CD4-positive, alpha-beta T cell (primary cell): ENCODE results near the gene EEFSEC. TPM values are rescaled to one million over a fixed set of nuclear protein-coding genes. Genes with fewer than 3 reads are reported as not detected.

Experiments used
- ATAC-seq: fragments of 200-7000 bp; cut with Tn5 transposase; one replicate; pipeline ENCODE4 v1.10.0; 2022; ENCODE audit warnings: mild to moderate bottlenecking; ENCODE audit not compliant: poor library complexity
- CTCF ChIA-PET: fragments of 350-600 bp; sonication (Branson Sonifier 250); formaldehyde crosslinking; loops from one replicate; lab custom pipeline; 2021; ENCODE audit warnings: antibody characterized with exemption, inconsistent platforms; lab: Charles Lee
- POLR2A ChIA-PET: fragments of 350-600 bp; sonication (Branson Sonifier 250); formaldehyde crosslinking; loops from one replicate; lab custom pipeline; 2021; ENCODE audit warnings: antibody characterized with exemption, inconsistent platforms; lab: Charles Lee
- DNase-seq, 14 experiments: peaks; one replicate each; pipeline ENCODE4 v3.0.0-alpha.2; 2013 to 2020; ENCODE audit warnings: mixed read lengths in 2 of 14
- H3K27ac ChIP-seq, 2 donors: one replicate each; pipeline versions ENCODE4 v1.5.1 to v1.7.0; 2013; ENCODE audit warnings: low read length in 2 of 2, low read depth in 1 of 2, mild to moderate bottlenecking in 1 of 2
- H3K27me3 ChIP-seq, 2 experiments: 1 replicate in 1 of 2; 2 replicates in 1 of 2; pipeline versions ENCODE4 v1.6.1 to v1.7.0; 2013; ENCODE audit warnings: low read length in 2 of 2, control low read depth in 1 of 2, mild to moderate bottlenecking in 1 of 2, moderate library complexity in 1 of 2; ENCODE audit not compliant: insufficient read depth in 2 of 2, control insufficient read depth in 1 of 2
- H3K36me3 ChIP-seq: one replicate; pipeline ENCODE4 v1.6.1; 2013; ENCODE audit warnings: low read length, control low read depth; ENCODE audit not compliant: insufficient read depth
- H3K4me1 ChIP-seq: one replicate; pipeline ENCODE4 v1.6.1; 2013; ENCODE audit warnings: low read length, control low read depth; ENCODE audit not compliant: insufficient read depth
- H3K4me3 ChIP-seq: one replicate; pipeline ENCODE4 v1.5.1; 2013; ENCODE audit warnings: mild to moderate bottlenecking, low read length, moderate library complexity
- H3K9me3 ChIP-seq, 2 experiments: 1 replicate in 1 of 2; 2 replicates in 1 of 2; pipeline versions ENCODE4 v1.6.1 to v1.7.0; 2013; ENCODE audit warnings: low read length in 2 of 2, mild to moderate bottlenecking in 2 of 2, control low read depth in 1 of 2, moderate library complexity in 1 of 2; ENCODE audit not compliant: control insufficient read depth in 1 of 2, insufficient read depth in 1 of 2
- H3K27ac Mint-ChIP-seq: one replicate; pipeline ENCODE4 v1.8.0; 2020; ENCODE audit warnings: mixed read lengths
- H3K27me3 Mint-ChIP-seq: one replicate; pipeline ENCODE4 v1.8.0; 2021; ENCODE audit warnings: mixed read lengths
- H3K36me3 Mint-ChIP-seq: one replicate; pipeline ENCODE4 v1.8.0; 2021; ENCODE audit warnings: low read depth, mixed read lengths
- H3K4me1 Mint-ChIP-seq: one replicate; pipeline ENCODE4 v1.8.0; 2021; ENCODE audit warnings: low read depth, mixed read lengths
- H3K4me3 Mint-ChIP-seq: one replicate; pipeline ENCODE4 v1.8.0; 2020; ENCODE audit warnings: mild to moderate bottlenecking, mixed read lengths
- H3K9me3 Mint-ChIP-seq: one replicate; pipeline ENCODE4 v1.8.0; 2020; ENCODE audit warnings: mixed read lengths
- intact Hi-C, 2 experiments: fragments of 100-400 bp; cut with DNase I in 1 of 2; cut with micrococcal nuclease in 1 of 2; formaldehyde crosslinking; loops; one replicate each; pipeline versions ENCODE4 v1.15.1 to v1.9.0; 2023 to 2025; cut with DNase I, micrococcal nuclease
- total RNA-seq, 174 experiments: library from RNA in 2 of 174; stranded (reverse) in 2 of 174; gene quantifications; one replicate each; pipeline ENCODE4 v1.2.3 and lab custom pipeline; 2021 to 2026
- TF ChIP-seq, protein P1 (sequence below): fragments of 200-600 bp; IDR thresholded peaks from one replicate; pipeline ENCODE4 v1.8.0; 2022; ENCODE audit warnings: antibody characterized with exemption, mild to moderate bottlenecking

Gene EEFSEC
- total RNA-seq, 2 experiments from 2014 or later: 13.1 to 13.9 TPM

DNA sequence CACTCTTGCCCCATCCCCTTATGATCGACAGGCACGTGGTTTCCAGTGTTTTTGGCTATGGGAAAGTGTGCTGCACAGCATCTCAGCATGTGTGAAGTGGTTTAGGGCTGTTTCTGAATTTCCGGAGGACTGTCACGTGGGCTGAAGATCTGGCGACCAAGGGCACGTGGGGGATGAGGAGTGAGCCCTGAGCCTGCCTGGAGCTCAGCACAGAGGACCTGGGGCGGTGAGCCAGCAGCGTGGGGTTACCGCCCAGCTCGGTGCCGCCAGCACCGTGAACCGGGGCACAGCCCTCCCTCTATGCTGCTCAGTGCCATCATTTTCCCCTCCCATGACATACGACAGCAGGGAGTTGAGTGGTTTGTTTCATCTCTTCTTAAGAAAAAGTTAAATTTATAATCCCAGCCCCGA is 163.2 kb downstream of the EEFSEC start:
- Mint-ChIP-seq H3K27me3 (no peaks in the 10 kb centered on the region), H3K4me1 (peaks cover 89% of the 10 kb centered on the region), H3K9me3 (no peaks in the 10 kb centered on the region), H3K36me3 (peaks cover 9% of the 10 kb centered on the region), H3K4me3 (peak overlapping the region; percentile 12), H3K27ac (peak overlapping the region; percentile 78)
- H3K36me3 ChIP-seq: peaks cover 15% of the 10 kb centered on the region
- H3K27me3 ChIP-seq: no peaks in the 10 kb centered on the region
- TF ChIP-seq, protein P1, sequence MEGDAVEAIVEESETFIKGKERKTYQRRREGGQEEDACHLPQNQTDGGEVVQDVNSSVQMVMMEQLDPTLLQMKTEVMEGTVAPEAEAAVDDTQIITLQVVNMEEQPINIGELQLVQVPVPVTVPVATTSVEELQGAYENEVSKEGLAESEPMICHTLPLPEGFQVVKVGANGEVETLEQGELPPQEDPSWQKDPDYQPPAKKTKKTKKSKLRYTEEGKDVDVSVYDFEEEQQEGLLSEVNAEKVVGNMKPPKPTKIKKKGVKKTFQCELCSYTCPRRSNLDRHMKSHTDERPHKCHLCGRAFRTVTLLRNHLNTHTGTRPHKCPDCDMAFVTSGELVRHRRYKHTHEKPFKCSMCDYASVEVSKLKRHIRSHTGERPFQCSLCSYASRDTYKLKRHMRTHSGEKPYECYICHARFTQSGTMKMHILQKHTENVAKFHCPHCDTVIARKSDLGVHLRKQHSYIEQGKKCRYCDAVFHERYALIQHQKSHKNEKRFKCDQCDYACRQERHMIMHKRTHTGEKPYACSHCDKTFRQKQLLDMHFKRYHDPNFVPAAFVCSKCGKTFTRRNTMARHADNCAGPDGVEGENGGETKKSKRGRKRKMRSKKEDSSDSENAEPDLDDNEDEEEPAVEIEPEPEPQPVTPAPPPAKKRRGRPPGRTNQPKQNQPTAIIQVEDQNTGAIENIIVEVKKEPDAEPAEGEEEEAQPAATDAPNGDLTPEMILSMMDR: no peak
- H3K4me1 ChIP-seq: peaks cover 90% of the 10 kb centered on the region
- DNase-seq (peak; percentile 54 to 91 (median 72)), ATAC-seq (peak; percentile 96)
- H3K4me3 ChIP-seq: peak overlapping the region; percentile 0
- H3K27ac ChIP-seq: peak overlapping the region; percentile 61 to 78
- no peaks in the 10 kb centered on the region for H3K9me3 ChIP-seq
- intact Hi-C loops: loop anchor here in 1 of 2 experiments (1.0 kb wide), 1 partner anchor 21 kb away; no protein-coding TSS in a partner anchor
- CTCF ChIA-PET: no interaction called here
- POLR2A ChIA-PET: interaction anchor here (1.0 to 2.0 kb wide), 3 partner anchors 8 to 192 kb away, joined by 3 to 21 read pairs (median 3); no protein-coding TSS in a partner anchor

DNA sequence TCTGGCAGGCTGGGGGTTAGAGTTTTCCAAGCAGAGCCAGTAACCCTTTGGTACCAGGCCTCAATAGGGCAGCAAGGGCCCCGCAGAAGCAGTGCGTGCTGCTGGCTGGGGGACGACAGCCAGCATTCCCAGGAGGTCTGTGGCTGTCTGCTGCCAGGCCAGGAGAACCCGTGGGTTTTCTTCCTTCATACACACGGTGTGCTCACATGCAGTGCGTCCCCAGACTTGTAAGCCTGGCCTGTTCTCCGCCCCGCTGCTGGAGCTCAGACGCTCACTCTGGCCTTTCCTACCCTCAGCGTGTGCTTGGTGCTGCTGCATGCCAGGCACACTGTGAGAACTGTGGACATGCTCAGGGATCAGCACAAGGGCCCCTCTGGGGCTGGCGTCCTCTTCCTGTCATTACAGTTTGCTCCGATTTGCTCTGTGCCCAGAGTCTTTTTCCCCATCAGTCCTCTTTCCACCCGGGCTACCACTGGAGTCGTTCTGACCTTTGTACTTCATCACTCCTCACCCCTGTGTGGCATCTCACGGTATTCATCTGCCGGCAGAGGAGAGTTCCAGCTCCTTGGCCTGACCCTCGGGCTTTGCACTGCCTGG is 163.9 kb downstream of the EEFSEC start:
- no peaks in the 10 kb centered on the region for H3K27me3 ChIP-seq
- Mint-ChIP-seq H3K9me3 (no peaks in the 10 kb centered on the region), H3K4me1 (peaks cover 90% of the 10 kb centered on the region), H3K27ac (peak overlapping the region; percentile 78), H3K4me3 (peak overlapping the region; percentile 46), H3K27me3 (no peaks in the 10 kb centered on the region), H3K36me3 (peaks cover 4% of the 10 kb centered on the region)
- DNase-seq: peak in 1 of 14 experiments; percentile 20
- H3K4me3 ChIP-seq: no peak overlapping the region
- intact Hi-C loops: no loop called here
- H3K36me3 ChIP-seq: peaks cover 15% of the 10 kb centered on the region
- H3K27ac ChIP-seq: peak overlapping the region; percentile 61 to 78
- ChIA-PET POLR2A (interaction anchor here (1.0 to 2.0 kb wide), 4 partner anchors 9 to 193 kb away, joined by 3 to 21 read pairs (median 3); no protein-coding TSS in a partner anchor), CTCF (no interaction called here)
- TF ChIP-seq, protein P1: no peak
- H3K4me1 ChIP-seq: peaks cover 97% of the 10 kb centered on the region
- no peaks in the 10 kb centered on the region for H3K9me3 ChIP-seq
- ATAC-seq: no peak

DNA sequence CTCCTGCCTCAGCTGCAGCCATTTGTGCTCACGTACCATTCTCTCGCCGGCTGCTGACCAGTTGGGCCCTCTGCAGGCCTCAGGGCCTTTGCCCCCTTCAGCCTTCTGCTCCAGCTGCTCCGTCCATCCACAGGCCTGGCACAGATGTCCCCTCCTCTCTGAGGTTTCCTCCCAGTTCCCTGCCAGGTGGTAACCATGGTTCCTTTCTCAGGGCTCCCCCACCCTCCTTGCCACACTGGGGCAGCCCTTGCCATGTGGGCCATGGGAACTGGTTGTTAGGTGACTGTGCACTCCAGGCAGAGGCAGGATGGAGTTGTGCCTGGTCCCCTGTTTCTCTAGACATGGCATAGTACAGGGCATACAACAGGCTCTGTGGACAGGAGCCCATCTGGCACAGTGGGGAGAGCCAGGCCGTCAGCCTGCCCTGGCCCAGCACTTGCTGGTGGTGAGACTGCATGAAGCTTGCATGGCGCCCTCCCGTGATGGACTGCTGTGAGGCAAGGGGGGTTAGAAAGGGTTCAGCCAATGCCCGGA is 164.5 kb downstream of the EEFSEC start:
- TF ChIP-seq, protein P1: no peak
- Mint-ChIP-seq H3K27ac (peak overlapping the region; percentile 78), H3K4me3 (peak overlapping the region; percentile 46), H3K4me1 (peaks cover 89% of the 10 kb centered on the region), H3K27me3 (no peaks in the 10 kb centered on the region), H3K36me3 (peaks cover 4% of the 10 kb centered on the region), H3K9me3 (no peaks in the 10 kb centered on the region)
- Histone ChIP-seq H3K4me3 (no peak overlapping the region), H3K9me3 (no peaks in the 10 kb centered on the region), H3K36me3 (peaks cover 15% of the 10 kb centered on the region), H3K27me3 (no peaks in the 10 kb centered on the region), H3K4me1 (peaks cover 96% of the 10 kb centered on the region), H3K27ac (peak overlapping the region; percentile 61 to 78)
- DNase-seq (peak in 1 of 14 experiments; percentile 12), ATAC-seq (no peak)
- ChIA-PET POLR2A (interaction anchor here (1.2 kb wide), 2 partner anchors 9 to 22 kb away, joined by 3 to 4 read pairs; no protein-coding TSS in a partner anchor), CTCF (no interaction called here)
- intact Hi-C loops: no loop called here
